ENCODE results near the gene LBX2. TPM values are rescaled to one million over a fixed set of nuclear protein-coding genes. Genes with fewer than 3 reads are reported as not detected.
A peak's percentile ranks its signal among the peaks of the same experiment; 100 is the strongest.

The LBX2 gene
- total and polyA plus RNA-seq, 10 of the 15 experiments (the other 5 are each of a cell fraction or from before 2014, with no cell fraction given), result 0.08 to 4.0 (median 0.27) TPM

DNA sequence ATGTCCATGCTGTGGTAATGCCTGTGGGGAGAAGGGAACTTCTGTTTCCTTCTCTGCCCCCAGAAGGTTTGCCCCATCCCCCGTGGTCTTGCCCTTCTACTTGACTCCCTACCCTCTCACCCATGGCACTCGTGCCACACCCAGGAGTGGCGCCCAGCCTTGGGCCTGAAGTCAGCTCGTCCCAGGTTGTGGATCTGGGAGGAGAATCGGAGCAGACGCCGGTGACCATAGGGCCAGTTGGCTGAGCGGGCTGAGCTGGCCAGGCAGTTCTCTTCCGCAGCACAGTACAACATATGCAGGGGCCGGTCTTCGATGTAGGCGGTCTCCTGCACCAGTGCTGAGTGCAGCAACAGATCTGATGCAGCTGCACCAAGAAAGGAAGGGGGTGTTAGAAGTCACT, 35.0 kb upstream of the LBX2 start:
- in situ Hi-C loops (cut with MboI) (no loop called here), intact Hi-C loops (cut with micrococcal nuclease; ENCODE audit: unreplicated experiment) (no loop called here)
- Histone ChIP-seq H3K27me3 (replicated peaks in 1 of 2; ENCODE audit: control insufficient read depth in 2 of 2, insufficient read depth in 2 of 2, low read length in 1 of 2) (no peaks in the 10 kb centered on the region), H3K4me2 (ENCODE audit: control insufficient read depth, insufficient read depth) (no peak overlapping the region), H4K20me1 (ENCODE audit: control insufficient read depth, insufficient read depth) (no peaks in the 10 kb centered on the region), H3K79me2 (ENCODE audit: control insufficient read depth, insufficient read depth, low read length) (peaks cover 27% of the 10 kb centered on the region), H3K36me3 (ENCODE audit: control insufficient read depth in 2 of 2, insufficient read depth in 2 of 2, low read length in 1 of 2) (peaks cover 8 to 26% of the 10 kb centered on the region in 2 experiments), H3K4me1 (ENCODE audit: control insufficient read depth, insufficient read depth, low read length) (peaks cover 25% of the 10 kb centered on the region), H2AFZ (ENCODE audit: control insufficient read depth, low read depth, low read length) (no peak overlapping the region), H3K9me3 (replicated peaks; ENCODE audit: control insufficient read depth, insufficient read depth, low read length) (no peaks in the 10 kb centered on the region), H3K27ac (ENCODE audit: control insufficient read depth, insufficient read depth) (no peak overlapping the region), H3K4me3 (no peak overlapping the region), H3K9ac (ENCODE audit: control insufficient read depth, insufficient read depth, low read length) (no peak overlapping the region)
- WGBS (ENCODE audit: insufficient coverage, insufficient replicate concordance, low lambda C conversion rate, missing lambda C conversion rate), result 87% methylated on average over 12 of the region's 12 CpGs
- FAIRE-seq (no peak), ATAC-seq (no peak), DNase-seq (ENCODE audit: low read depth, low spot score) (no peak)
- CTCF ChIA-PET, result interaction anchor here (6.3 to 10.4 kb wide), 4 partner anchors 12 to 52 kb away, joined by 56 to 226 read pairs (median 116); partner anchors contain the start of genes CCDC142, PCGF1 and TTC31
- RAD21 ChIA-PET (ENCODE audit: unreplicated experiment), result interaction anchor here (1.3 kb wide), 1 partner anchor 54 kb away, joined by 3 read pairs; no protein-coding TSS in a partner anchor
- POLR2A ChIA-PET, result no interaction called here
- TF ChIP-seq POLR2A (IDR thresholded peaks at IDR 0.05; ENCODE audit: low read depth, low read length) (0 out of 2 replicates have a peak, but pooled peaks have one; percentile 31), STAT1 (conservative IDR thresholded peaks at IDR 0.05) (no peak)
- SMC1A ChIA-PET (ENCODE audit: uncharacterized antibody, unreplicated experiment), result interaction anchor here (5.4 to 9.9 kb wide), 2 partner anchors 12 to 52 kb away, joined by 45 to 208 read pairs; no protein-coding TSS in a partner anchor
- no TSS peak for BruUV-seq (replicated peaks)

DNA sequence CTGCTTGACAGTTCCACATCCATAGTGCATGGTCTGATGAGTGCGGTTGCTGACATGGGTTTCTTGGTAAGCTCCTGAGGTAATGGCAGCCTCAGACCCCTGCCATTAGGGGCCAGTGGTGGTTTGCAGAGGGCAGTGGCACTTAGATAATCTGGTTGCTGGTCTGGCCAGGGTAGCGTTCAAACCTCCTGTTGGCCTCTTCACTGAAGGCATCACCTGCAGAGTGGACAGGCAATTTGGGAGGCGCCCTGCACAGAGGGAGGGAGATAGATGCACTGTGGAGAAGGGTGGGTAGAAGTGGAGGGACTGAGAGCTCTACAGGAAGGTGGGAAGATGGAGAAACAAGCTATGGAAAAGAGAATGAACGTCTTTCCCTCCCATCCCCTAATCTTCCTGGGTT, 34.1 kb upstream of the LBX2 start:
- in situ Hi-C loops (cut with MboI), result no loop called here
- peaks cover 8 to 26% of the 10 kb centered on the region in 2 experiments for H3K36me3 ChIP-seq (ENCODE audit: control insufficient read depth in 2 of 2, insufficient read depth in 2 of 2, low read length in 1 of 2)
- RAD21 ChIA-PET (ENCODE audit: unreplicated experiment), result interaction anchor here (0.7 to 5.1 kb wide), 7 partner anchors 11 to 55 kb away, joined by 3 to 49 read pairs (median 3); partner anchors contain the start of gene PCGF1
- ATAC-seq (no peak), DNase-seq (ENCODE audit: low read depth, low spot score) (no peak), FAIRE-seq (no peak)
- 75% methylated on average over 4 of the region's 4 CpGs for WGBS (ENCODE audit: insufficient coverage, insufficient replicate concordance, low lambda C conversion rate, missing lambda C conversion rate)
- no peak overlapping the region for H3K27ac ChIP-seq (ENCODE audit: control insufficient read depth, insufficient read depth)
- H3K4me3 ChIP-seq, result no peak overlapping the region
- intact Hi-C loops (cut with micrococcal nuclease; ENCODE audit: unreplicated experiment), result no loop called here
- H3K79me2 ChIP-seq (ENCODE audit: control insufficient read depth, insufficient read depth, low read length), result peaks cover 37% of the 10 kb centered on the region
- H4K20me1 ChIP-seq (ENCODE audit: control insufficient read depth, insufficient read depth), result no peaks in the 10 kb centered on the region
- peaks cover 16% of the 10 kb centered on the region for H3K4me1 ChIP-seq (ENCODE audit: control insufficient read depth, insufficient read depth, low read length)
- TF ChIP-seq, protein P1, sequence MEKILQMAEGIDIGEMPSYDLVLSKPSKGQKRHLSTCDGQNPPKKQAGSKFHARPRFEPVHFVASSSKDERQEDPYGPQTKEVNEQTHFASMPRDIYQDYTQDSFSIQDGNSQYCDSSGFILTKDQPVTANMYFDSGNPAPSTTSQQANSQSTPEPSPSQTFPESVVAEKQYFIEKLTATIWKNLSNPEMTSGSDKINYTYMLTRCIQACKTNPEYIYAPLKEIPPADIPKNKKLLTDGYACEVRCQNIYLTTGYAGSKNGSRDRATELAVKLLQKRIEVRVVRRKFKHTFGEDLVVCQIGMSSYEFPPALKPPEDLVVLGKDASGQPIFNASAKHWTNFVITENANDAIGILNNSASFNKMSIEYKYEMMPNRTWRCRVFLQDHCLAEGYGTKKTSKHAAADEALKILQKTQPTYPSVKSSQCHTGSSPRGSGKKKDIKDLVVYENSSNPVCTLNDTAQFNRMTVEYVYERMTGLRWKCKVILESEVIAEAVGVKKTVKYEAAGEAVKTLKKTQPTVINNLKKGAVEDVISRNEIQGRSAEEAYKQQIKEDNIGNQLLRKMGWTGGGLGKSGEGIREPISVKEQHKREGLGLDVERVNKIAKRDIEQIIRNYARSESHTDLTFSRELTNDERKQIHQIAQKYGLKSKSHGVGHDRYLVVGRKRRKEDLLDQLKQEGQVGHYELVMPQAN (conservative IDR thresholded peaks at IDR 0.05), result no peak
- TF ChIP-seq POLR2A (IDR thresholded peaks at IDR 0.05; ENCODE audit: low read depth, low read length), result peak; percentile 9; the same call in 1 of the 2 replicates
- H2AFZ ChIP-seq (ENCODE audit: control insufficient read depth, low read depth, low read length), result no peak overlapping the region
- no TSS peak for BruUV-seq (replicated peaks)
- CTCF ChIA-PET, result interaction anchor here (1.2 to 10.4 kb wide), 7 partner anchors 13 to 283 kb away, joined by 3 to 226 read pairs (median 56); partner anchors contain the start of genes CCDC142, PCGF1 and TTC31
- no peak overlapping the region for H3K9ac ChIP-seq (ENCODE audit: control insufficient read depth, insufficient read depth, low read length)
- H3K27me3 ChIP-seq (replicated peaks in 1 of 2; ENCODE audit: control insufficient read depth in 2 of 2, insufficient read depth in 2 of 2, low read length in 1 of 2), result no peaks in the 10 kb centered on the region
- no peaks in the 10 kb centered on the region for H3K9me3 ChIP-seq (replicated peaks; ENCODE audit: control insufficient read depth, insufficient read depth, low read length)
- H3K4me2 ChIP-seq (ENCODE audit: control insufficient read depth, insufficient read depth), result no peak overlapping the region
- POLR2A ChIA-PET, result interaction anchor here (0.5 to 5.4 kb wide), 7 partner anchors 11 to 75 kb away, joined by 3 to 66 read pairs (median 4); partner anchors contain the start of gene WBP1
- SMC1A ChIA-PET (ENCODE audit: uncharacterized antibody, unreplicated experiment), result interaction anchor here (1.5 to 9.9 kb wide), 9 partner anchors 13 to 79 kb away, joined by 4 to 208 read pairs (median 30); partner anchors contain the start of genes INO80B and PCGF1
